GM12892 (cell line): ENCODE results near the gene THUMPD3.

Source experiments
- POLR2A ChIP-seq: IDR thresholded peaks from 2 replicates; pipeline ENCODE4 v1.6.1; 2011; ENCODE audit warnings: low read depth, low read length, control low read depth
- POLR2AphosphoS5 ChIP-seq: IDR thresholded peaks from 2 replicates; pipeline ENCODE4 v1.6.1; 2011; ENCODE audit warnings: low read depth, low read length, control low read depth
- TAF1 ChIP-seq: IDR thresholded peaks from 2 replicates; pipeline ENCODE4 v1.6.1; 2011; ENCODE audit warnings: low read depth, mild to moderate bottlenecking, control low read depth, low read length, borderline replicate concordance

GRCh38 chr3:9388142-9388541 is 25.3 kb downstream of the THUMPD3 start:
- no peak for TF ChIP-seq TAF1
- TF ChIP-seq POLR2A, result no peak
- TF ChIP-seq POLR2AphosphoS5, result peak; percentile 37; the same call in 1 of the 2 replicates
